HEK293T (cell line): Measurements from ENCODE around the gene SLC25A11.

ENCODE experiments used
- CTCF ChIA-PET: fragments of 350-600 bp; formaldehyde crosslinking; extraction: SDS; loops from one replicate; lab custom pipeline; 2021; ENCODE audit warnings: antibody characterized with exemption, inconsistent platforms; lab: Yijun Ruan, JAX
- POLR2A ChIA-PET: fragments of 350-600 bp; formaldehyde crosslinking; extraction: SDS; loops from one replicate; lab custom pipeline; 2020; ENCODE audit warnings: antibody characterized with exemption, inconsistent platforms; lab: Yijun Ruan, JAX
- DNase-seq: peaks from one replicate; pipeline ENCODE4 v3.0.0; 2012; ENCODE audit warnings: mixed read lengths; ENCODE audit errors: extremely low spot score
- ARNT ChIP-seq: fragments of 450-650 bp; IDR thresholded peaks from 2 replicates; pipeline ENCODE4 v1.6.1; 2017; ENCODE audit warnings: mild to moderate bottlenecking
- BHLHE40 ChIP-seq: fragments of 450-650 bp; IDR thresholded peaks from 2 replicates; pipeline ENCODE4 v1.6.1; 2016; ENCODE audit warnings: mild to moderate bottlenecking, moderate library complexity, borderline replicate concordance
- CTBP1 ChIP-seq: fragments of 450-650 bp; IDR thresholded peaks from 2 replicates; pipeline ENCODE4 v1.6.1; 2016; ENCODE audit warnings: borderline replicate concordance
- ELF4 ChIP-seq: fragments of 450-650 bp; IDR thresholded peaks from 2 replicates; pipeline ENCODE4 v1.6.1; 2017; ENCODE audit warnings: antibody characterized with exemption
- FOXA1 ChIP-seq: fragments of 450-650 bp; IDR thresholded peaks from 2 replicates; pipeline ENCODE4 v1.6.1; 2016; ENCODE audit warnings: mild to moderate bottlenecking
- FOXK2 ChIP-seq: fragments of 450-650 bp; IDR thresholded peaks from 2 replicates; pipeline ENCODE4 v1.6.1; 2016; ENCODE audit warnings: mild to moderate bottlenecking
- FOXM1 ChIP-seq: fragments of 450-650 bp; IDR thresholded peaks from 2 replicates; pipeline ENCODE4 v1.6.1; 2017; ENCODE audit warnings: mild to moderate bottlenecking, borderline replicate concordance
- HDGF ChIP-seq: fragments of 450-650 bp; IDR thresholded peaks from 2 replicates; pipeline ENCODE4 v1.6.1; 2017; ENCODE audit warnings: antibody characterized with exemption, borderline replicate concordance
- L3MBTL2 ChIP-seq: fragments of 450-650 bp; conservative IDR thresholded peaks from 2 replicates; pipeline ENCODE4 v1.6.1; 2016; ENCODE audit warnings: mild to moderate bottlenecking
- LEF1 ChIP-seq: fragments of 450-650 bp; IDR thresholded peaks from 2 replicates; pipeline ENCODE4 v1.6.1; 2017; ENCODE audit warnings: mild to moderate bottlenecking, borderline replicate concordance
- NFRKB ChIP-seq: fragments of 450-650 bp; IDR thresholded peaks from 2 replicates; pipeline ENCODE4 v1.6.1; 2016; ENCODE audit warnings: mild to moderate bottlenecking, moderate library complexity
- SP1 ChIP-seq: fragments of 450-650 bp; IDR thresholded peaks from 2 replicates; pipeline ENCODE4 v1.6.1; 2017
- SUZ12 ChIP-seq: fragments of 450-650 bp; IDR thresholded peaks from 2 replicates; pipeline ENCODE4 v1.6.1; 2016; ENCODE audit warnings: mild to moderate bottlenecking
- TARDBP ChIP-seq: fragments of 450-650 bp; IDR thresholded peaks from 2 replicates; pipeline ENCODE4 v1.6.1; 2016
- ZNF384 ChIP-seq: fragments of 450-650 bp; IDR thresholded peaks from 2 replicates; pipeline ENCODE4 v1.6.1; 2016
- TF ChIP-seq, protein P1 (sequence below): fragments of 450-650 bp; IDR thresholded peaks from 2 replicates; pipeline ENCODE4 v1.6.1; 2016

Gene SLC25A11

GRCh38 chr17:4958102-4958501 is 18.3 kb upstream of the SLC25A11 start:
- TF ChIP-seq NFRKB (no peak), SUZ12 (no peak), CTBP1 (no peak), FOXK2 (no peak), ELF4 (no peak), FOXM1 (no peak), TARDBP (no peak)
- ChIA-PET CTCF (interaction anchor here (0.8 kb wide), 1 partner anchor 49 kb away, joined by 3 read pairs; no protein-coding TSS in a partner anchor), POLR2A (interaction anchor here (1.4 to 9.2 kb wide), 3 partner anchors 8 to 18 kb away, joined by 3 to 110 read pairs (median 12); partner anchors contain the start of genes PFN1, RNF167, SLC25A11 and SPAG7)
- no peak for DNase-seq

- ChIA-PET CTCF (interaction anchor here (0.6 to 1.0 kb wide), 2 partner anchors 11 to 276 kb away, joined by 3 to 4 read pairs; partner anchors contain the start of gene SPAG7), POLR2A (interaction anchor here (2.3 to 9.2 kb wide), 3 partner anchors 10 to 17 kb away, joined by 12 to 110 read pairs (median 14); partner anchors contain the start of genes RNF167, SLC25A11 and SPAG7)
- no peak for DNase-seq
- TF ChIP-seq, protein P1, sequence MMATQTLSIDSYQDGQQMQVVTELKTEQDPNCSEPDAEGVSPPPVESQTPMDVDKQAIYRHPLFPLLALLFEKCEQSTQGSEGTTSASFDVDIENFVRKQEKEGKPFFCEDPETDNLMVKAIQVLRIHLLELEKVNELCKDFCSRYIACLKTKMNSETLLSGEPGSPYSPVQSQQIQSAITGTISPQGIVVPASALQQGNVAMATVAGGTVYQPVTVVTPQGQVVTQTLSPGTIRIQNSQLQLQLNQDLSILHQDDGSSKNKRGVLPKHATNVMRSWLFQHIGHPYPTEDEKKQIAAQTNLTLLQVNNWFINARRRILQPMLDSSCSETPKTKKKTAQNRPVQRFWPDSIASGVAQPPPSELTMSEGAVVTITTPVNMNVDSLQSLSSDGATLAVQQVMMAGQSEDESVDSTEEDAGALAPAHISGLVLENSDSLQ, result no peak
These were observed 16.7 kb upstream of the SLC25A11 start for GRCh38 chr17:4956493-4957061.

DNA sequence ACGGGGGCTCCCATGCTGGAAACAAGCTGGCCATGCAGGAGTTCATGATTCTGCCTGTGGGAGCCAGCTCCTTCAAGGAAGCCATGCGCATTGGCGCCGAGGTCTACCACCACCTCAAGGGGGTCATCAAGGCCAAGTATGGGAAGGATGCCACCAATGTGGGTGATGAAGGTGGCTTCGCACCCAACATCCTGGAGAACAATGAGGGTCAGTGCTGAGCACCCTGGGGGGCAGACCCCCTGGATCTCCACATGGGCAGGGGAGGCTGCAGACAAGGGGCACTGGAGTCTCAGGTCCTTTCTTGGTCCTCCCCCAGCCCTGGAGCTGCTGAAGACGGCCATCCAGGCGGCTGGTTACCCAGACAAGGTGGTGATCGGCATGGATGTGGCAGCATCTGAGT is 15.2 kb upstream of the SLC25A11 start:
- TF ChIP-seq CTBP1, result no peak
- no peak for TF ChIP-seq LEF1
- no peak for TF ChIP-seq ARNT
- no peak for DNase-seq
- ChIA-PET POLR2A (interaction anchor here (1.6 to 9.2 kb wide), 3 partner anchors 8 to 15 kb away, joined by 4 to 110 read pairs (median 14); partner anchors contain the start of genes RNF167, SLC25A11 and SPAG7), CTCF (no interaction called here)

GRCh38 chr17:4953451-4953961 is 13.7 kb upstream of the SLC25A11 start:
- TF ChIP-seq, protein P1, result no peak
- TF ChIP-seq LEF1 (no peak), TARDBP (no peak), HDGF (no peak), L3MBTL2 (no peak)
- DNase-seq, result no peak
- POLR2A ChIA-PET, result interaction anchor here (7.2 to 9.2 kb wide), 2 partner anchors 13 to 14 kb away, joined by 101 to 110 read pairs; partner anchors contain the start of genes RNF167, SLC25A11 and SPAG7
- CTCF ChIA-PET, result no interaction called here

DNA sequence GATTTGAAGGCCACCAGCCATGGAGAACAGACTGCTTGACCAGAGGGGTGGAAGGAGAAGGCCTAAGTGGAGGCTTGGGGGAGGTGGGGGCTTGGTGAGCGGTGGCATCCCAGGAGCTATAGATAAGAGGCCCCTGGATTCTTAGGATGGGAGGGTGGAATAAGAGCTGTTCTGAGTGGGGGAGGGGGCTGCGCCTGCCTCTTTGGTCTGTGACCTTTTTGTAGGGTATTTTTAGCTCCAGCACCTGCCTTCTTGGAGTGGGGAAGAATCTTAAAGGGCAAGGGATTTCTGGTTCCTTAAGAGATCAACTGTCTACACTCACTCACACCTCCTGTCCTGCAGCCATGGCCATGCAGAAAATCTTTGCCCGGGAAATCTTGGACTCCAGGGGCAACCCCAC is 11.6 kb upstream of the SLC25A11 start:
- TF ChIP-seq HDGF (no peak), ARNT (no peak), FOXK2 (no peak), L3MBTL2 (no peak), SUZ12 (no peak), ZNF384 (no peak), CTBP1 (no peak), ELF4 (no peak), TARDBP (no peak)
- POLR2A ChIA-PET, result interaction anchor here (1.2 to 9.2 kb wide), 8 partner anchors 10 to 44 kb away, joined by 3 to 110 read pairs (median 4); partner anchors contain the start of genes RNF167, SLC25A11 and SPAG7
- CTCF ChIA-PET, result interaction anchor here (1.1 to 1.2 kb wide), 2 partner anchors 11 to 42 kb away, joined by 3 read pairs; partner anchors contain the start of gene RNF167
- DNase-seq, result no peak

- ChIA-PET POLR2A (interaction anchor here (1.2 to 9.2 kb wide), 7 partner anchors 11 to 43 kb away, joined by 3 to 110 read pairs (median 3); partner anchors contain the start of genes RNF167, SLC25A11 and SPAG7), CTCF (interaction anchor here (1.1 kb wide), 1 partner anchor 42 kb away, joined by 3 read pairs; no protein-coding TSS in a partner anchor)
- DNase-seq, result no peak
- TF ChIP-seq SUZ12 (no peak), BHLHE40 (no peak), ELF4 (no peak), FOXM1 (no peak), FOXA1 (no peak), NFRKB (no peak)
These were observed 10.9 kb upstream of the SLC25A11 start, which contains the start of gene ENO3 for GRCh38 chr17:4950746-4951204. Gene ENO3 (plus strand): TSS chr17:4951119. CDS start chr17:4951830, 711 bp downstream.

DNA sequence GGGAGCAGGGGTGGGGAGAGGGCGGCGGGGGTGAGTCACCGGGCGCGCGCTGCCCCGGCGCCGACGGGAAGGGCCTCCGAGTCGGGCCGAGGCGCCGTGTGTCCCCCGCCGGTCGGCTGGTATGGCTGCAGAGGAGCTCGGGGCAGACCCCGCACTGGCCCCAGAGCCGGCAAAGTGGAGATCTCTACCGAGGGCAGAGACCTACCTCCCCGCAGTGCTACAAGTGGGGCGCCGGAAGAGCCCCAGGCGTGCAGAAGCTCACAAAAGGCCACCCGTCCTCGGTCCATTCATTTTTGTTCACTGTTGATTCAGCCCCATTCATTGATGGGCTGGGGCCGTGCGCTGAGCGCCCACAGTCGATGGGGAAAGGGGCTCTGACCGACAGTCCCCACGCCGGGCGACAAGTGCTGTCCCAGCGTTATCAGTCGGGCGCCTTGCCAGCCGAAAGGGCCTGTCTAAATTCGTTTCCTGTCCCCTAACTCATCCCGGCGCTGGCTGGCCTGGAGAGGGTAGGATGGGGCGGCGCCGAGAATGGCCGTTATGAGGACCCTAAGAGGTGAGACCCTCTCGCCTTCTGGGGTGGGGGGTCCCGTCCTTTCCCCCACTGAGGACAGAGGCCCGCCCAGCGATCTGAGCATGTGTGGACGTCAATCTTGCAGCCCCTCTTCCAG is 10.4 kb upstream of the SLC25A11 start:
- ChIA-PET POLR2A (interaction anchor here (1.0 to 9.2 kb wide), 4 partner anchors 11 to 42 kb away, joined by 3 to 110 read pairs (median 52); partner anchors contain the start of genes RNF167, SLC25A11 and SPAG7), CTCF (no interaction called here)
- TF ChIP-seq FOXA1 (no peak), FOXK2 (no peak), ELF4 (no peak), ARNT (no peak), TARDBP (no peak), SUZ12 (no peak), FOXM1 (no peak), SP1 (no peak), NFRKB (no peak), L3MBTL2 (no peak), CTBP1 (no peak), ZNF384 (no peak), HDGF (no peak), LEF1 (no peak), BHLHE40 (no peak)
- TF ChIP-seq, protein P1, result no peak
- no peak for DNase-seq
